Glomerular endothelial cell (primary cell): ENCODE data around the gene FBXO24. TPM values are rescaled to one million over a fixed set of nuclear protein-coding genes. Genes with fewer than 3 reads are reported as not detected.
A peak's percentile ranks its signal among the peaks of the same experiment; 100 is the strongest.
"Not testable (repeated sequence)": the region's sequence is repeated elsewhere in the genome, so short reads cannot be mapped to it uniquely, and the experiment has no call there.

Experiments
- DNase-seq: peaks from one replicate; pipeline ENCODE4 v3.0.0-alpha.2; 2011; ENCODE audit warnings: low read depth, low spot score; ENCODE audit errors: extremely low read depth
- total RNA-seq: library from RNA; depleted of rRNA; stranded (reverse); fragments of >200 nt; gene quantifications from 2 replicates; pipeline ENCODE4 v1.2.3, GENCODE V29; 2015

The FBXO24 gene
- not detected in 2 replicates for total RNA-seq

DNA sequence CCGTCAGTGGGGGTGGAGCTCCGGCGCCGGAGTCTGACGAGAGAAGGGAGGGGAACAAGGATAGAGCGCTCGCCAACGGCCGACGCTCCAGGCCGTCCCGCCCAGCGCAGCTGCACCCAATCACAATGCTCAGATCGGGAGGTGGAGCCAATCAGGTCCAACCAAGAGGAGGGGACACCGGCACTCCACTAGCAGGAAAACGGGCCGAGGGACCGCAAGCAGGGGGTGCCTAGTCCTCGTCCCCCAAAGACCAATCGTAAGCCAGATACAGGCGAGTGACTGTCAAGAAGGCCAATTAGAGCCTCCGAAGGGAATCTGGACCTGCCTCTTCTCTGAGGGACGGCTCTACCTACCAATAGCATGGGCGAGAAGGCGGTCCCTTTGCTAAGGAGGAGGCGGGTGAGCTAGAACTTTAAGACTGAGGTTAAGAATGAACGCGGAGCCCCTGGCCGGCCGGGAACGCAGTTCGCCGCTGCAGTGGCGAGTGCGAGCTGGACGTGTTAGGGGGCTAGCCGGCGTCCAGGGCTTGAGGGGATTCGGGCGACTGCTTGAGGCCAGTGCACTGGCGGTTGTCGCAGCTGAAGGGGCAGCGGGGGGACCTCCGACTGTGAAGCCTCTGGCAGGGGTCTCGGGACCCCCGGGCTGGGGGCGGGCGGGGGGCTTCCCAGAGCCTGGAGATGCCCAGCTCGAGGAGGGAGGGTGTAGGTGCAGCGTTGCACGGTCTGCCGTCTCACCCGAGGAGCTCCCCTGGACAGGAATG is at the start of gene FBXO24:
Gene FBXO24 (plus strand): TSS at position 63 of the 760 bp plus-strand sequence. CDS start 298 bp downstream, at position 361.
- DNase-seq: peak; percentile 98

DNA sequence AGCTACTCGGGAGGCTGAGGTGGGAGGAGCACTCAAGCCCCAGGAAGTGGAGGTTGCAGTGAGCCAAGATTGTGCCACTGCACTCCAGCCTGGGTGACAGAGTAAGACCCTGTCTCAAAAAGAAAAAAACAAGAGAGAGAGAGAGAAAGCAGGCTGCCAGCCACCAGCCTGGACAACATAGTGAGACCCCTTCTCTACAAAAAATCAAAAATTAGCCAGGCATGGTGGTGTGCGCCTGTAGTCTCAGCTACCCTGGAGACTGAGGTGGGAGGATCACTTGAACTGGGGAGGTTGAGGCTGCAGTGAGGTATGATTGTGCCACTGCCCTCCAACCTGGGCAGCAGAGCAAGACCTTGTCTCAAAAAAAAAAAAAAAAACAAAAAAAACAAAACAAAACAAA is 49.4 kb upstream of the FBXO24 start:
- not testable (repeated sequence) for DNase-seq

DNA sequence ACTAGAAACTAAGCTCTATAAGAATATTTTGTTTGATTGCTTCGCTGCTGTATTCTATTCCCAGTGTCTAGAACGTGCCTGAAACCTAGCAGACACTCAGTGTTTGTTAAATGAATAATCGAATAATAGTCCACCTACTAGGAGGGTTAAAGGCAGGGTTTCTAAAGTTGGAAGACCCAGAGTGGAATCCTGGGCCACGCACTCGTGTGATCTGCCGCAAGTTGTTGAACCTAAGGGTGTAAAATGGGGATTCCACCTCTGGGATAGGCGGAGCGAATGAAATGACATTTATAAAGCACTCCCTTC is 47.8 kb upstream of the FBXO24 start:
- DNase-seq: no peak

DNA sequence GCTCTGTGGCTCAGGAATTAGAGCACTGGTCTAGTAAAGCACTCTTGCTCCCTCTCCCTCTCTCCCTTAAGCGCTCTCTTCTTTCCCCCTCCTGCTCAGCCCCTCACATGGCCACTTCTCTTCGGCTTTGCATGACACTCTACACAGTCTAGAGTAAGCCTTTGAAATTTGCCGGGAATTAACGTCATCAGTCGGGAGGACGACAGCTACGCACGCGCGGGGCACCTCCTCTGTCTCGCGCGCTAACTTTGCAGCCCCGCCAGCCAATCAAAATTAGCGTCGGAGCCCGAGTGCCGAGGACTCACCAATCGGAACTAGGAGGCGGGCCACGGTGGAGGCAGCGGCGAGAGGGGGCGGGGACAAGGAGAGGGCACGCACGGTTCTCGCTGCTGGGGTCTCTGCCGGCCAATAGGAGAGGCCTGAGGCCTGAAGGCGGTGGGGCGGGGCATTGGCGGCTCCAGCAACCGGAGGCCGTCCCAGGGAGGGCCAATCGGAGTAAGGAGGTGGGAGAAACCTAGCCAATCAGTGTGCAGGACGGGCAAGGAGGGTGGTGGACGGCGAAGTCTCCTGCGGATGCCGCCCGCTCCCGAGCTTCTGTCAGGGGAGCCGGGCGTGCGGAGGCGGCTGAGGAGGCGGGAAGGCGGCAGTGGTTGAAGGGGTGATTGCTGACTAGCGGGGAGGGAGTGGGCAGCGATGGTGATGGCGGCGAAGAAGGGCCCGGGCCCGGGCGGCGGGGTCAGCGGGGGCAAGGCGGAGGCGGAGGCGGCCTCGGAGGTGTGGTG is 47.3 kb upstream of the FBXO24 start, which contains the start of gene AGFG2:
Gene AGFG2 (plus strand): TSS at position 550 of the 782 bp plus-strand sequence. CDS start 144 bp downstream, at position 694.
- DNase-seq: peak; percentile 86

DNA sequence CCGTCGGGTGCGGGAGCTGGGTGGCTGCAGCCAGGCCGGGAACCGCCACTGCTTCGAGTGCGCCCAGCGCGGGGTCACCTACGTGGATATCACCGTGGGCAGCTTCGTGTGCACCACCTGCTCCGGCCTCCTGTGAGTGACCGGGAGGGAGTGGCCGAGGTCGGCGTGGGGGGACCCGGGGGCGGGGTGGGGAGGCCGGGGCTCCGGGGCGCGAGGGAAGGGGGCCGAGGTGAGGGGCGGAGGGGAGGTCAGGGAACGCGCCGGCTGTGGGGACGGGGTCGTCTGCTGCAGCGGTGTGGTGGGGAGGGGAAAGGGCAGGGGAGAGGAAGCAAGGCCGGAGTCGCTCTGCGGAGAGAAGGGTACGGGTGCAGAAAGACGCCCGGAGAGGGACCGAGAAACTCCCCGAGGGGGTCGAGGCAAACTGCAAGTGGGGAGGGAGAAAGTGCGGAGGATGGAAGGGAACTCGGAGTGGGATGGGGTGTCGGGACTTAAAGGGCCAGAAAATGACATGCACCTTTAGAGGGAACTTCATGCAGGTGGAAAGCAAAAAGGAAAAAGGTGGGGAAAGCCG is 46.6 kb upstream of the FBXO24 start:
- DNase-seq: no peak

- DNase-seq: no peak
Observed at GRCh38 chr7:100540073-100540723, 45.9 kb upstream of the FBXO24 start.

DNA sequence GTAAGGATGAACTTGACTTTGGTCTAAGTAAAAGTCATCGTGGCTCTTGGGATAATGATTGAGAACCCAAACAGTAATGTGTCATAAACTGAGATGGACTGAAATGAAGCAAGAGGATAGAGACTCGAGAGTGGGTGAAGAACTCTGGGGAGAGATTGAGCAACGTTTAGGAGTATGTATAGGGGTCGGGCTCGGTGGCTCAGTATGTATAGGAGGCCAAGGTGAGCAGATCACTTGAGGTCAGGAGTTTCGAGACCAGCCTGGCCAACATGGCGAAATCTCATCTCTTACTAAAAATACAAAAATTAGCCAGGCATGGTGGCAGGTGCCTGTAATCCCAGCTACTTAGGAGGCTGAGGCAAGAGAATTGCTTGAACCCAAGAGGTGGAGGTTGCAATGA is 44.8 kb upstream of the FBXO24 start:
- not testable (repeated sequence) for DNase-seq

GRCh38 chr7:100543586-100543985 is 42.5 kb upstream of the FBXO24 start:
- DNase-seq: no peak

DNA sequence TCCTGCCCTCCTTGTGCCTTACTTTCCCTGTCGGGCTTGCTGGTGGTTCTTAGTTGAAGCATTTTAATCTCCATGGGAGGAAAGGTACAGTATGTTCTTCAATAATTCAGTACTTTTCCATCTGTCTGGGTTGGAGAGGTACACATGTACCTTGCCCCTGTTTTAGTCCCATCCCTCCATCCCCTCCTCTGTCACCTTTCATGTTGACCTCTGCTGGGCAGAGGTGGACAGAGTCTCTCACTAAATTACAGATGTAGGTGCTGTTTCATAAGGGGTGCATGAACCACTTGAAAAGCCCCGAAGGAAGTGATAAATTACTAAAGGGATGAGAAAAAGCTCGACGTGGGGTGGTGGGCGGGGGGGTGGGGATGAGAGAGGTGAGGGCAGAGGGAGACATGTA is 41.7 kb upstream of the FBXO24 start:
- no peak for DNase-seq

GRCh38 chr7:100544967-100545359 is 41.2 kb upstream of the FBXO24 start:
- no peak for DNase-seq

- peak; percentile 75 for DNase-seq
Observed at GRCh38 chr7:100545360-100546128, 40.6 kb upstream of the FBXO24 start.

GRCh38 chr7:100546129-100546925 is 39.8 kb upstream of the FBXO24 start:
- peak; percentile 54 for DNase-seq

GRCh38 chr7:100546926-100547800 is 39.0 kb upstream of the FBXO24 start:
- no peak for DNase-seq

- DNase-seq: no peak
Observed at GRCh38 chr7:100547872-100548271, 38.3 kb upstream of the FBXO24 start.

DNA sequence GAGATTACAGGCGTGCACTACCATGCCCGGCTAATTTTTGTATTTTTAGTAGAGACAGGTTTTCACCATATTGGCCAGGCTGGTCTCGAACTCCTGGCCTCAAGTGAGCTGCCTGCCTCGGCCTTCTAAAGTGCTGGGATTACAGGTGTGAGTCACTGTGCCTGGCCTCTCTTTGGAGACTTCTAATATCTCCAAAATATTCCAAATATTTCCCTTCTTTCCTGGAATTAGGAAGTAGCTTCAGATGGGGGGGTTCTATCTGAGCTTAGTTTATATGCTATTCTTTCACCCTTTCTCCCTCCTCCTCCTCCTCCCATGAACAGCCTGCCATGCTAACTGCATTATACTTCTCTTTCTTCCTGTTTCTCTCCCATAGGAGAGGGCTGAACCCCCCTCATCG is 37.7 kb upstream of the FBXO24 start:
- DNase-seq: not testable (repeated sequence)

DNA sequence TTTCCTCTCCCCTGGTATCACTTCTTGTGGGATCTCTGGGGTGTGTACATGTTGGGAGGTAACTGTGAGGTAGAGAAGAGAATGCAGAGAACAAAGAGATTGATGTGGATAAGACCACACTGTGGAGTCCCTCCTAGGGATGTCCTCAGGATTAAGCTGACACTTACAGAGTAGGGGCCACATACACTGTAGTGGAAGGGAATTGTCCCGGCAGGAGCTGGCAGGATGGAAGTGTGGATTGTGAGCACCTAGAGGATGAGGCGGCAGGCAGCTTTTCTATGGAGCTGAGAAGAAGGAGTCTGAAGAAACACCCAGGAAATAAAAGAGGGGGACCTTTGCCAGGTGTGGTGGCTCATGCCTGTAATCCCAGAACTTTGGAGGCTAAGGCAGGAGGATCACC is 33.6 kb upstream of the FBXO24 start:
- DNase-seq: no peak

- DNase-seq: no peak
Observed at GRCh38 chr7:100553032-100553431, 33.1 kb upstream of the FBXO24 start.

GRCh38 chr7:100555701-100556100 is 30.4 kb upstream of the FBXO24 start:
- DNase-seq: no peak

DNA sequence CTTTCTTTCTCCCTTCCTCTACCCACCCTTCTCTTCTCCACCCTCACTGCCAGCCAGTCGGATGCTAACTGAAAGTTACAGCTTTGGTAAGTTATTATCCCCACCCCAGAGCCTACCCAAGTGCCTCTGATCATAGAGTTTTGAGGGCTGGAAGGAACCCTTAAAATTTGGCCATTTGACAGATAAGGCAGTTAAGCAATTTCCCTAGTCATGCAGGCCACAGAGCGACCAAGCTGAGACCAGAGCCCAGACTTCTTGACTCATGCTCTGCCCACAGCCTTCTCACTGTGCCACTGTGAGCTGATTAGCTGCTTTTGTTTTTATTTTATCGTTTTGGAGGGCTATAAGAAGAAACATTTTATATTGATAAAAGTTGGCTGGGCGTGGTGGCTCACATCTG is 29.6 kb upstream of the FBXO24 start:
- no peak for DNase-seq
